SK-N-SH (cell line): Measurements from ENCODE around the gene EAF1.
A peak's percentile ranks its signal among the peaks of the same experiment; 100 is the strongest.

Experiments
- EP300 ChIP-seq, 2 experiments: IDR thresholded peaks; 2 replicates each; pipeline versions ENCODE4 v1.4.0 to v1.6.1; 2012; ENCODE audit warnings: borderline replicate concordance in 1 of 2, low read depth in 1 of 2, low read length in 1 of 2
- GABPA ChIP-seq: IDR thresholded peaks from 2 replicates; pipeline ENCODE4 v1.4.0; 2012; ENCODE audit warnings: low read depth, mild to moderate bottlenecking
- IRF3 ChIP-seq: fragments of 150-350 bp; IDR thresholded peaks from 2 replicates; pipeline ENCODE4 v1.6.1; 2016; ENCODE audit warnings: mild to moderate bottlenecking, low read depth, low read length
- TEAD4 ChIP-seq: IDR thresholded peaks from 2 replicates; pipeline ENCODE4 v1.4.0; 2012; ENCODE audit warnings: mild to moderate bottlenecking, borderline replicate concordance; ENCODE audit not compliant: insufficient read depth
- USF2 ChIP-seq: fragments of 150-350 bp; IDR thresholded peaks from 2 replicates; pipeline ENCODE4 v1.6.1; 2017; ENCODE audit warnings: antibody characterized with exemption, low read length, low read depth, borderline replicate concordance
- YY1 ChIP-seq: IDR thresholded peaks from 2 replicates; pipeline ENCODE4 v1.4.0; 2012; ENCODE audit warnings: low read depth, mild to moderate bottlenecking
- TF ChIP-seq, protein P1 (sequence below): fragments of 200-600 bp; sonication (generic); IDR thresholded peaks from 2 replicates; pipeline ENCODE4 v1.6.1; 2017; ENCODE audit warnings: antibody characterized with exemption, mild to moderate bottlenecking, moderate library complexity

GRCh38 chr3:15427182-15427880 is at the start of gene EAF1, which contains the start of gene METTL6:
- TF ChIP-seq GABPA: peak; percentile 98
- TF ChIP-seq IRF3: no peak
- no peak for TF ChIP-seq USF2
- TF ChIP-seq EP300 (IDR thresholded peaks at IDR 0.05; ENCODE audit: borderline replicate concordance in 1 of 2, low read depth in 1 of 2, low read length in 1 of 2): no peak
- no peak for TF ChIP-seq TEAD4
- TF ChIP-seq, protein P1, sequence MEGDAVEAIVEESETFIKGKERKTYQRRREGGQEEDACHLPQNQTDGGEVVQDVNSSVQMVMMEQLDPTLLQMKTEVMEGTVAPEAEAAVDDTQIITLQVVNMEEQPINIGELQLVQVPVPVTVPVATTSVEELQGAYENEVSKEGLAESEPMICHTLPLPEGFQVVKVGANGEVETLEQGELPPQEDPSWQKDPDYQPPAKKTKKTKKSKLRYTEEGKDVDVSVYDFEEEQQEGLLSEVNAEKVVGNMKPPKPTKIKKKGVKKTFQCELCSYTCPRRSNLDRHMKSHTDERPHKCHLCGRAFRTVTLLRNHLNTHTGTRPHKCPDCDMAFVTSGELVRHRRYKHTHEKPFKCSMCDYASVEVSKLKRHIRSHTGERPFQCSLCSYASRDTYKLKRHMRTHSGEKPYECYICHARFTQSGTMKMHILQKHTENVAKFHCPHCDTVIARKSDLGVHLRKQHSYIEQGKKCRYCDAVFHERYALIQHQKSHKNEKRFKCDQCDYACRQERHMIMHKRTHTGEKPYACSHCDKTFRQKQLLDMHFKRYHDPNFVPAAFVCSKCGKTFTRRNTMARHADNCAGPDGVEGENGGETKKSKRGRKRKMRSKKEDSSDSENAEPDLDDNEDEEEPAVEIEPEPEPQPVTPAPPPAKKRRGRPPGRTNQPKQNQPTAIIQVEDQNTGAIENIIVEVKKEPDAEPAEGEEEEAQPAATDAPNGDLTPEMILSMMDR: peak; percentile 14; the same call in 1 of the 2 replicates
- TF ChIP-seq YY1: peak; percentile 83
